Peyer's patch (tissue), 4 donors: Measurements from ENCODE around the gene GAL3ST1.

Experiments
- POLR2A ChIP-seq, 2 donors: fragments of 450-650 bp; IDR thresholded peaks; one replicate each; pipeline ENCODE4 v1.5.1; 2017; ENCODE audit warnings: antibody characterized with exemption in 2 of 2, mild to moderate bottlenecking in 2 of 2, moderate library complexity in 2 of 2
- TF ChIP-seq, protein P1 (sequence below), 6 experiments: fragments of 450-650 bp in 4 of 6; fragments of 200-600 bp in 2 of 6; sonication (generic) in 1 of 6; IDR thresholded peaks; one replicate each; pipeline ENCODE4 v1.5.1; 2017 to 2019; ENCODE audit warnings: antibody characterized with exemption in 6 of 6, mild to moderate bottlenecking in 3 of 6, moderate library complexity in 1 of 6

DNA sequence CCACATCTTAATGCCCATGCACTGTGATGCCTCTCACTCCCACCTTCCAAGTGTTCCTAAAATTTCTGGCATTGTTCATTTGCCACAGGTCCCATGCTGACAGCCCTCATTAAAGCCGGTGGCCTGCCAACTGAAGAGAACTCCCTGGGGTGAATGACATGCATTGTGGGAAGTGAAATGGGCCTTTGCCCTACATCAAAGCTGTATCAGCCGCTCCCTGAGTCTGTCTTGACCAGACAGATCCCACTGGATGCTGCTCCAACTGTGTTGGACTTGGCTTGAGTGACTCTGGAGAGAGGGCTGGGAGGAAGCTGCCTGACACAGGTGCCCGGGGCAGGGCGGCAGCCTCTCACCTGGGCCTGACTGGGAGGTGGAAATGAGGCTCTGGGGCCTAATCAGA, 60.2 kb downstream of the GAL3ST1 start:
- no peak for TF ChIP-seq POLR2A (IDR thresholded peaks at IDR 0.05)
- TF ChIP-seq, protein P1, sequence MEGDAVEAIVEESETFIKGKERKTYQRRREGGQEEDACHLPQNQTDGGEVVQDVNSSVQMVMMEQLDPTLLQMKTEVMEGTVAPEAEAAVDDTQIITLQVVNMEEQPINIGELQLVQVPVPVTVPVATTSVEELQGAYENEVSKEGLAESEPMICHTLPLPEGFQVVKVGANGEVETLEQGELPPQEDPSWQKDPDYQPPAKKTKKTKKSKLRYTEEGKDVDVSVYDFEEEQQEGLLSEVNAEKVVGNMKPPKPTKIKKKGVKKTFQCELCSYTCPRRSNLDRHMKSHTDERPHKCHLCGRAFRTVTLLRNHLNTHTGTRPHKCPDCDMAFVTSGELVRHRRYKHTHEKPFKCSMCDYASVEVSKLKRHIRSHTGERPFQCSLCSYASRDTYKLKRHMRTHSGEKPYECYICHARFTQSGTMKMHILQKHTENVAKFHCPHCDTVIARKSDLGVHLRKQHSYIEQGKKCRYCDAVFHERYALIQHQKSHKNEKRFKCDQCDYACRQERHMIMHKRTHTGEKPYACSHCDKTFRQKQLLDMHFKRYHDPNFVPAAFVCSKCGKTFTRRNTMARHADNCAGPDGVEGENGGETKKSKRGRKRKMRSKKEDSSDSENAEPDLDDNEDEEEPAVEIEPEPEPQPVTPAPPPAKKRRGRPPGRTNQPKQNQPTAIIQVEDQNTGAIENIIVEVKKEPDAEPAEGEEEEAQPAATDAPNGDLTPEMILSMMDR (IDR thresholded peaks at IDR 0.05), result no peak
